GM12801 (cell line): ENCODE measurements around the gene AFF3.

Source experiments
- CTCF ChIP-seq: IDR thresholded peaks from one replicate; pipeline ENCODE4 v1.5.1; 2011; ENCODE audit warnings: control low read depth; ENCODE audit not compliant: insufficient read length; ENCODE audit errors: extremely low read depth

Gene AFF3

GRCh38 chr2:100119235-100119634, 23.2 kb downstream of the AFF3 start:
- TF ChIP-seq CTCF, result no peak

- TF ChIP-seq CTCF, result no peak
These were observed 28.4 kb downstream of the AFF3 start for GRCh38 chr2:100113990-100114433.

GRCh38 chr2:100110614-100111000, 31.8 kb downstream of the AFF3 start:
- TF ChIP-seq CTCF, result no peak

GRCh38 chr2:100109986-100110613, 32.3 kb downstream of the AFF3 start:
- no peak for TF ChIP-seq CTCF

GRCh38 chr2:100107906-100108647, 34.3 kb downstream of the AFF3 start:
- TF ChIP-seq CTCF, result no peak

GRCh38 chr2:100107440-100107839, 35.0 kb downstream of the AFF3 start:
- no peak for TF ChIP-seq CTCF

- no peak for TF ChIP-seq CTCF
These were observed 35.9 kb downstream of the AFF3 start for GRCh38 chr2:100106460-100106859.
